ENCODE results near the gene AP4B1. TPM values are rescaled to one million over a fixed set of nuclear protein-coding genes. Genes with fewer than 3 reads are reported as not detected.
A peak's percentile ranks its signal among the peaks of the same experiment; 100 is the strongest.

The AP4B1 gene
- total and polyA plus RNA-seq, 9 of the 15 experiments (the other 6 are each of a cell fraction or from before 2014, with no cell fraction given) = 15.8 to 36.5 (median 24.6) TPM

GRCh38 chr1:113858418-113858817 is 46.2 kb downstream of the AP4B1 start:
- H3K79me2 ChIP-seq (ENCODE audit: control insufficient read depth, insufficient read depth, low read length) = no peaks in the 10 kb centered on the region
- CTCF ChIA-PET (ENCODE audit: low intra/inter-chr PET ratio) = no interaction called here
- 55% methylated on average over 3 of the region's 3 CpGs for WGBS (ENCODE audit: insufficient coverage, low coverage, missing lambda C conversion rate)
- POLR2A ChIA-PET = interaction anchor here (0.9 to 1.3 kb wide), 3 partner anchors 8 to 46 kb away, joined by 3 to 4 read pairs (median 3); partner anchors contain the start of gene RSBN1
- no peaks in the 10 kb centered on the region for H3K9me3 ChIP-seq (replicated peaks; ENCODE audit: control insufficient read depth, insufficient read depth, low read depth, low read length)
- FAIRE-seq (no peak), ATAC-seq (peak; percentile 12; the same call in 2 of the 3 replicates), DNase-seq (ENCODE audit: extremely low read depth in 1 of 4, low spot score in 3 of 4) (no peak)
- H4K20me1 ChIP-seq (replicated peaks; ENCODE audit: control insufficient read depth, insufficient read depth, low read length) = no peaks in the 10 kb centered on the region
- no peak overlapping the region for H3K27ac ChIP-seq (ENCODE audit: extremely low read depth, low read depth, low read length)
- no TSS peak for BruUV-seq (replicated peaks)
- no peaks in the 10 kb centered on the region for H3K27me3 ChIP-seq (ENCODE audit: control insufficient read depth in 2 of 2, insufficient read depth in 2 of 2, low read length in 2 of 2)
- no peak overlapping the region for H3K4me3 ChIP-seq
- intact Hi-C loops (cut with micrococcal nuclease) (no loop called here), in situ Hi-C loops (cut with MboI) (no loop called here)
- H3K9me1 ChIP-seq (ENCODE audit: control insufficient read depth, insufficient read depth, low read length) = no peaks in the 10 kb centered on the region
- H3K9ac ChIP-seq (ENCODE audit: insufficient read depth in 1 of 2, low read depth in 2 of 2, low read length in 2 of 2) = no peak overlapping the region
- H3K4me2 ChIP-seq (ENCODE audit: insufficient read depth, low read length) = no peak overlapping the region
- 0 out of 2 replicates have a peak overlapping the region, but pooled peaks have one; percentile 7 for H2AFZ ChIP-seq (ENCODE audit: low read depth, low read length)
- no peaks in the 10 kb centered on the region for H3K36me3 ChIP-seq (ENCODE audit: control insufficient read depth, insufficient read depth, low read length)
- TF ChIP-seq ZNF449 (CRISPR knock-in tag; IDR thresholded peaks at IDR 0.05) = no peak
- TF ChIP-seq ZNF316 (IDR thresholded peaks at IDR 0.05) = no peak
- no peak for TF ChIP-seq ZNF232 (CRISPR knock-in tag; IDR thresholded peaks at IDR 0.05)
- no peak for TF ChIP-seq SMARCA4 (IDR thresholded peaks at IDR 0.05)
- TF ChIP-seq CTBP1 (IDR thresholded peaks at IDR 0.05; ENCODE audit: borderline replicate concordance) = no peak
- no peak for TF ChIP-seq JUND (IDR thresholded peaks at IDR 0.05; ENCODE audit: borderline replicate concordance, low read depth, low read length)
- TF ChIP-seq JUND (tag; IDR thresholded peaks at IDR 0.05; ENCODE audit: borderline replicate concordance, low read depth, low read length) = no peak
- no peak for TF ChIP-seq RBM39 (optimal IDR thresholded peaks at IDR 0.05; ENCODE audit: low read depth, low read length)
- no peak for TF ChIP-seq PHB (CRISPR knock-in tag; IDR thresholded peaks at IDR 0.05)
- peaks cover 4 to 13% of the 10 kb centered on the region in 2 experiments; a peak in 3 of 5 replicates for H3K4me1 ChIP-seq (replicated peaks in 1 of 2; ENCODE audit: control insufficient read depth in 2 of 2, insufficient read depth in 2 of 2, low read length in 2 of 2)

Measured in K562 (cell line).